Measurements from ENCODE around the gene CHCHD6. TPM values are rescaled to one million over a fixed set of nuclear protein-coding genes. Genes with fewer than 3 reads are reported as not detected.

The CHCHD6 gene
- total RNA-seq, 1 donor from 2014 or later = 17.2 TPM

DNA sequence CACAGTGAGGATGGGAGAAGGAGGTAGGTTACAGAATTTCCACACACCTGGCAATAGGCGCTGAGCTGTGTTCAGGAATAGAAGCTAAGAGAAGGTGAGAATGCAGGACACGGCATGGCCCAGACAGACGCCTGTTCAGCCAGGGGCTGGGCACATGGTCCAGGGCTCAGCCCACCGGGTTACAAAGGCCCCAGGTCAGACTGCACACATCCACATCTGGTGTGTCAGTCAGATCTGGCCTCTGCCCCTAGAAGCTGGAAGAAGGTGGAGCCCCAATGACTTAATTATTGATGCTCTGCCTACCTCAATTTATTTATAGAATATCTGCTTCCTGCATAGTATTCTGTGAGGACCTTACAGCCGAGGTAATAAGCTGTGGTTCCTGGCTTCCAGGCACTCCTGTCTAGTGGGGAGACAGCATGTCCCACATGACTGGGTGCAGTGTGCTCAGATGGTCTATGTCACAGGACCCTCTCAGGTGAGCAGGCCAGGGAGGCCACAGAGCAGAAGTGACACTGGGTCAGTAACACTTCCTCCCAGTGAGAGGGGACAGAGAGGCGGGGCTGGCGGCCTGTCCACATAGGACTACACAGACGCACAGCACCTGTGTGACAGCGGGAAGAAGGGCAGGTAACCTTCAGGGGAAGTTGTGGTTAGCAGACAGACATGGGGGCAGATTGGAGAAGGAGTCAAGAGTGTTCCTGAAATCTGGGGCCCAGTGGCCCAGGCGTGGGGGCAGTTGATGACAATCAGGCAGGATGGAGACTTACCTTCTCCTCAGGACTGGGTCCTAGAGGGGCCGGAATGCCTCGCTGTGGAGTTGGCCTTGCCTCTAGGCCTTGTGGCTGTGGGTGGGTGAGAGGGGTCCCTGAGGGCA lies 240.3 kb downstream of the CHCHD6 start:
- TF ChIP-seq, protein P1, sequence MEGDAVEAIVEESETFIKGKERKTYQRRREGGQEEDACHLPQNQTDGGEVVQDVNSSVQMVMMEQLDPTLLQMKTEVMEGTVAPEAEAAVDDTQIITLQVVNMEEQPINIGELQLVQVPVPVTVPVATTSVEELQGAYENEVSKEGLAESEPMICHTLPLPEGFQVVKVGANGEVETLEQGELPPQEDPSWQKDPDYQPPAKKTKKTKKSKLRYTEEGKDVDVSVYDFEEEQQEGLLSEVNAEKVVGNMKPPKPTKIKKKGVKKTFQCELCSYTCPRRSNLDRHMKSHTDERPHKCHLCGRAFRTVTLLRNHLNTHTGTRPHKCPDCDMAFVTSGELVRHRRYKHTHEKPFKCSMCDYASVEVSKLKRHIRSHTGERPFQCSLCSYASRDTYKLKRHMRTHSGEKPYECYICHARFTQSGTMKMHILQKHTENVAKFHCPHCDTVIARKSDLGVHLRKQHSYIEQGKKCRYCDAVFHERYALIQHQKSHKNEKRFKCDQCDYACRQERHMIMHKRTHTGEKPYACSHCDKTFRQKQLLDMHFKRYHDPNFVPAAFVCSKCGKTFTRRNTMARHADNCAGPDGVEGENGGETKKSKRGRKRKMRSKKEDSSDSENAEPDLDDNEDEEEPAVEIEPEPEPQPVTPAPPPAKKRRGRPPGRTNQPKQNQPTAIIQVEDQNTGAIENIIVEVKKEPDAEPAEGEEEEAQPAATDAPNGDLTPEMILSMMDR (IDR thresholded peaks at IDR 0.05; ENCODE audit: partially characterized antibody, unreplicated experiment) = no peak
- H3K9me3 Mint-ChIP-seq (ENCODE audit: unreplicated experiment) = peaks cover 6% of the 10 kb centered on the region
- no peak overlapping the region for H3K27ac Mint-ChIP-seq (ENCODE audit: unreplicated experiment)
- H3K36me3 Mint-ChIP-seq (ENCODE audit: unreplicated experiment) = peaks cover 4% of the 10 kb centered on the region
- peaks cover 7% of the 10 kb centered on the region for H3K4me1 Mint-ChIP-seq (ENCODE audit: low read depth, unreplicated experiment)
- DNase-seq = peak; percentile 5
- H3K4me3 Mint-ChIP-seq (ENCODE audit: unreplicated experiment) = no peak overlapping the region
- H3K27me3 Mint-ChIP-seq (ENCODE audit: unreplicated experiment) = peaks cover 13% of the 10 kb centered on the region

DNA sequence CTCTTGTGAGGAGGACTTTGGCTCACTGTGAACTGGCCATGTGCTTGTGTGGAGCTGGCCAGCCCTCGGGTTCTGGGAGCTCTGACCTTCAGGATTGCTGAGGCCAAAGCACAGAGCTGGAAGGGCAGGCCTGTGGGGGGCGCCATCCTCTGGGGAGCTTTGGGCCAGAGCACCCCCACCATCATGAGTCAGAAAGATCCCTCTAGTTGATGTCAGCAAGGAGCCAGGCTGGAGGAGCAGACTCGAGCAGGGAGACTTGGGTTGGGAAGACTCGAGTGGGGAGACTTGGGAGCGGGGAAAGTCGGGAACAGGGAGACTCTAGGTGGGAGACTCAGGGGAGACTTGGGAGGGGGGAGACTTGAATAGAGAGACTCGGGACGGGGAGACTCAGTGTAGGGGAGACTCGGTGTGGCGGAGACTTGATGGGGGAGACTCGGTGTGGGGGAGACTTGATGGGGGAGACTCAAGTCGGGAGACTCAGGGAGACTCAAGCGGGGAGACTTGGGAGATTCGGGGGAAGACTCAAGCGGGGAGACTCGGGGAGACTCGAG lies 241.2 kb downstream of the CHCHD6 start:
- Mint-ChIP-seq H3K9me3 (ENCODE audit: unreplicated experiment) (peaks cover 6% of the 10 kb centered on the region), H3K27ac (ENCODE audit: unreplicated experiment) (no peak overlapping the region), H3K27me3 (ENCODE audit: unreplicated experiment) (peaks cover 13% of the 10 kb centered on the region), H3K36me3 (ENCODE audit: unreplicated experiment) (peaks cover 4% of the 10 kb centered on the region), H3K4me1 (ENCODE audit: low read depth, unreplicated experiment) (peaks cover 7% of the 10 kb centered on the region), H3K4me3 (ENCODE audit: unreplicated experiment) (no peak overlapping the region)
- TF ChIP-seq, protein P1 (IDR thresholded peaks at IDR 0.05; ENCODE audit: partially characterized antibody, unreplicated experiment) = no peak
- peak; percentile 5 for DNase-seq

DNA sequence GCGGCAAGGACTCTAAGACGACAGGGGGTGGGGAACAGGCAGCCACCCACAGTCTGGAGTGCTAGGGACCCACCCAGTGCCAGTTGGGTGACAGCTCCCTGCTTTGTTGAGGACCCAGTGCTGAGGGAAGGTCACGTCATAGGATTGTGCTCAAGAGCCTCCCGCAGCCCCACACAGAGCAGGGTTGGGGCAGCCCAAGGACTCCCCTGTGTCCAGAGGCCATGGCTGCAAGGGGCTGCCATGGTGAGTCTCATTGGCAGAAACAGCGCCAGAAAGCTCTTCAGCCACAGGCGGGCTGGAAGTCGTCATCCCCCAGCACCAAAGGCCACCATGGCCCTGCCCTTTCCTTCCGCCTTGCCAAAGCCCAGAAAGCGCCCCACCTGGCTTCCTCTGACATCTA lies 241.9 kb downstream of the CHCHD6 start:
- Mint-ChIP-seq H3K4me1 (ENCODE audit: low read depth, unreplicated experiment) (peaks cover 7% of the 10 kb centered on the region), H3K36me3 (ENCODE audit: unreplicated experiment) (peaks cover 4% of the 10 kb centered on the region), H3K27me3 (ENCODE audit: unreplicated experiment) (peaks cover 13% of the 10 kb centered on the region), H3K4me3 (ENCODE audit: unreplicated experiment) (no peak overlapping the region), H3K27ac (ENCODE audit: unreplicated experiment) (no peak overlapping the region), H3K9me3 (ENCODE audit: unreplicated experiment) (peaks cover 6% of the 10 kb centered on the region)
- DNase-seq = peak; percentile 14
- TF ChIP-seq, protein P1 (IDR thresholded peaks at IDR 0.05; ENCODE audit: partially characterized antibody, unreplicated experiment) = no peak

DNA sequence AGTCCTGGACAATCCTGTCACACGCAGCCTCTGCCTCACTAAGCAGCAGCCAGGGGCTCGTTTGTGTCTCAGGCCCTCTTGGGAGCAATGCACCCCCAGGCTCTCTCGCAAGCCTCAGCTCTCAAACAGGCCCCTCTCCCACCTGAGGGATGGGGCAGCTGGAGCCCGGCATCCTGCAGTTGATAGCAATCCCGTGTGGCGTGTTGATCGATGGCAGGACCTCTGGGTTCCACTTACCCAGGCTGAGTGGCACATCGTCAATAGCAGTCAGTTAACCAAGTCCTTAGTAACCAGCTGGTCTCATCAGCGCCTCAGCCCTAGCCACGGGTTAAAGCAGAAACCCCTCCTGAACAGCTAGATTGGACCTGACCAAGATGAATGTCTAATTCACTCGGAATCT lies 242.4 kb downstream of the CHCHD6 start:
- peaks cover 4% of the 10 kb centered on the region for H3K36me3 Mint-ChIP-seq (ENCODE audit: unreplicated experiment)
- H3K27me3 Mint-ChIP-seq (ENCODE audit: unreplicated experiment) = peaks cover 13% of the 10 kb centered on the region
- H3K27ac Mint-ChIP-seq (ENCODE audit: unreplicated experiment) = no peak overlapping the region
- H3K9me3 Mint-ChIP-seq (ENCODE audit: unreplicated experiment) = peaks cover 6% of the 10 kb centered on the region
- DNase-seq = peak; percentile 34
- peaks cover 7% of the 10 kb centered on the region for H3K4me1 Mint-ChIP-seq (ENCODE audit: low read depth, unreplicated experiment)
- no peak overlapping the region for H3K4me3 Mint-ChIP-seq (ENCODE audit: unreplicated experiment)
- TF ChIP-seq, protein P1 (IDR thresholded peaks at IDR 0.05; ENCODE audit: partially characterized antibody, unreplicated experiment) = no peak

DNA sequence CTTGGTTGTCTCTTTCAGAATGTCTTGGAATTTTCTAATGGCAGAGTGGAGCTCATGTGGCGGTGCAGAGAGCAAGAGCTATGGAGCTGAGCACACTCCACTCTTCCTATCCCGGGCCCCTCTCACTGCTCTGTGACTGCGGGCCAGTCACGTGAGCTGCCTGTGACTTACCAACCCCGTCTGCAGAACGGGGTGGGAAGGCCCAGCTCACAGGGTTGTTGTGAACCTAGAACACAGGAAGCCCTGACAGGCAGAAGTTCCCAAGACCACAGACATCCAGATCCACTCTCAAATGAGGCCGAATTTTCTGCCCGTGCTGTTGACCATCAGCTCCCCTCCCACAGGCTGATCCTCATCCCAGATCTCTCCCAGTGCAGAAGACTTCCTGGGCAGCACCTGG lies 243.4 kb downstream of the CHCHD6 start:
- Mint-ChIP-seq H3K4me1 (ENCODE audit: low read depth, unreplicated experiment) (peaks cover 7% of the 10 kb centered on the region), H3K27me3 (ENCODE audit: unreplicated experiment) (peaks cover 13% of the 10 kb centered on the region), H3K27ac (ENCODE audit: unreplicated experiment) (no peak overlapping the region), H3K36me3 (ENCODE audit: unreplicated experiment) (peaks cover 4% of the 10 kb centered on the region), H3K4me3 (ENCODE audit: unreplicated experiment) (no peak overlapping the region), H3K9me3 (ENCODE audit: unreplicated experiment) (peaks cover 6% of the 10 kb centered on the region)
- DNase-seq = peak; percentile 6
- TF ChIP-seq, protein P1 (IDR thresholded peaks at IDR 0.05; ENCODE audit: partially characterized antibody, unreplicated experiment) = no peak
